Measurements from ENCODE around the gene MYBPHL.

Gene MYBPHL

DNA sequence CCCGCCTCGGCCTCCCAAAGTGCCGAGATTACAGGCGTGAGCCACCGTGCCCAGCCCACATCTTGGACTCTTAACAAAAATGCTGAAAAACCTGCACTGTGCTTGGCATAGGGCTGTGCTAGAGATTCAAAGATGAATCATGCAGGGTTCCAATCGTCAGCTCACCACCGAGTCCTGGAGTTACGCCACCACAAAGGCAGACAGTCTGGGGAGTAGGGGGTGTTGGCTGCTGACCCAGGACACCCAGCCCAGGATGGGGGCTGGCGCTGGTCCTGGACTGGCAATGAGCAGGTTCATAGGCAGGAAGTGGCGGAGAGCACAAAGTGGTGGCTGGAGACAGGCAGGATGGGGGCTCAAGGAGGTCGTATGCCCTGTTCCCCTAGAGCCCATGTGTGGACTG is 39.8 kb downstream of the MYBPHL start:
- H3K27ac ChIP-seq = no peak overlapping the region
- no peak for DNase-seq (ENCODE audit: low read depth, low spot score)
- no peak overlapping the region for H3K9ac ChIP-seq (ENCODE audit: insufficient read length)

DNA sequence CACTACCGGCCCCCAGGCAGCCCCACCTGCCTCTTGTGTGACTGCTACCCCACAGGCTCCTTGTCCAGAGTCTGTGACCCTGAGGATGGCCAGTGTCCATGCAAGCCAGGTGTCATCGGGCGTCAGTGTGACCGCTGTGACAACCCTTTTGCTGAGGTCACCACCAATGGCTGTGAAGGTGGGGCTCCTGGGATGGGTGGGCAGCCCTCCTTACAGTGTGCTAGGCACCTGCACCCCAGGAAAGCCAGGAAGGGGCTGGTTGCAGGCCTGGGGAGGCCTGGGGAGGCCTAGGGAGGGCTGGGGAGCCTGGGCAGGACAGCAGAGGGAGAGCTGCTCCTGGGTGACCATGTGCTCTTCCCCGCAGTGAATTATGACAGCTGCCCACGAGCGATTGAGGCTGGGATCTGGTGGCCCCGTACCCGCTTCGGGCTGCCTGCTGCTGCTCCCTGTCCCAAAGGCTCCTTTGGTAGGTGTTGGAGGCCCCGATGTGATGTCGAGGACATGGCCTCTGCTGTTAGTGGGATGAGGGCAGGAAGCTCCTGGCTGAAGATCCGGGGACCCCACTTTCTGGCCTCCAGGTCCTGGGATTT is 41.0 kb downstream of the MYBPHL start:
- H3K36me3 ChIP-seq (ENCODE audit: insufficient read depth, low read length) = no peaks in the 10 kb centered on the region; the same call in 1 of the 2 replicates
- TF ChIP-seq POLR2AphosphoS5 (IDR thresholded peaks at IDR 0.05; ENCODE audit: borderline replicate concordance, low read depth, low read length) (no peak), EZH2 (IDR thresholded peaks at IDR 0.05) (no peak), FOXP2 (optimal IDR thresholded peaks at IDR 0.05; ENCODE audit: control extremely low read depth, extremely low read length, insufficient read depth) (no peak)

More for the DNA sequence above, 39.8 kb downstream of the MYBPHL start:
- Histone ChIP-seq H3K36me3 (ENCODE audit: insufficient read depth, low read length) (no peaks in the 10 kb centered on the region; the same call in 1 of the 2 replicates), H3K9me3 (ENCODE audit: low read depth, low read length) (no peaks in the 10 kb centered on the region), H3K4me3 (no peak overlapping the region)
- TF ChIP-seq FOXP2 (optimal IDR thresholded peaks at IDR 0.05; ENCODE audit: control extremely low read depth, extremely low read length, insufficient read depth) (no peak), EZH2 (IDR thresholded peaks at IDR 0.05) (no peak)

DNA sequence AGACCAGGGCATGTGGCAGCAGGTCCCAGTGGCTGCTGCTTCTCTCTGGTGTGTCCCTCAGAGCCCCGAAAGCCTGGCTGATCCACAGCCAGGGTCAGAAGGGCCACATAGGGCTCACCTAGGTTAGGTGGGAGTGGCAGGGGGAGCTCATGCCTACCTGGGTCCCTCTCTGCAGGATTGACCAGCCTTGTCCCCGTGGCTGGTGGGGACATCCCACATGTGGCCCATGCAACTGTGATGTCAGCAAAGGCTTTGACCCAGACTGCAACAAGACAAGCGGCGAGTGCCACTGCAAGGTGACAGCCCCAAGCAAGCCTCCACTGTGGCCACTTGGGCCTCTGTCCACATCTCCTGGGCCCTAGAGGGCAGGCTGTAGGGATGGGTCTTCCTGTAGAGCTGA is 41.8 kb downstream of the MYBPHL start:
- TF ChIP-seq FOXP2 (optimal IDR thresholded peaks at IDR 0.05; ENCODE audit: control extremely low read depth, extremely low read length, insufficient read depth) = no peak
- TF ChIP-seq EZH2 (IDR thresholded peaks at IDR 0.05) = no peak
- TF ChIP-seq POLR2AphosphoS5 (IDR thresholded peaks at IDR 0.05; ENCODE audit: borderline replicate concordance, low read depth, low read length) = no peak
- no peak overlapping the region for H3K4me3 ChIP-seq
- no peak overlapping the region for H3K9ac ChIP-seq (ENCODE audit: insufficient read length)
- H3K9me3 ChIP-seq (ENCODE audit: low read depth, low read length) = no peaks in the 10 kb centered on the region
- H3K27ac ChIP-seq = no peak overlapping the region
- no peak for DNase-seq (ENCODE audit: low read depth, low spot score)
- no peaks in the 10 kb centered on the region; the same call in 1 of the 2 replicates for H3K36me3 ChIP-seq (ENCODE audit: insufficient read depth, low read length)

More for the DNA sequence above, 41.0 kb downstream of the MYBPHL start:
- H3K27ac ChIP-seq = no peak overlapping the region
- H3K4me3 ChIP-seq = no peak overlapping the region
- no peak for DNase-seq (ENCODE audit: low read depth, low spot score)
- no peaks in the 10 kb centered on the region for H3K9me3 ChIP-seq (ENCODE audit: low read depth, low read length)
- H3K9ac ChIP-seq (ENCODE audit: insufficient read length) = no peak overlapping the region

DNA sequence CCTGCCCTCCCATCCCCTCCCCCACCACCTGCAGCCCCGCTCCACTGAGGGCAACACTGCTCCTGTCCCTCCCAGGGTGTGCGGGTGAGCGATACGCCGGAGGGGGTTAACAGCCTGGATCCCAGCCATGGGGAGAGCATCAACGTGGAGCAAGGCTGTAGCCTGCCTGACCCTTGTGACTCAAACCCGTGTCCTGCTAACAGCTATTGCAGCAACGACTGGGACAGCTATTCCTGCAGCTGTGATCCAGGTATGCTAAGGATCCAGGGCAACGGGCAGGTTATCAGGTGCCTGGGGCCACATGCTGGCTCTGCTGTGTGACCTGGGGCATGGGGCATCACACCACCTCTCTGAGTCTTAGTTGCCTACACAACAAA is 42.4 kb downstream of the MYBPHL start:
- H3K27ac ChIP-seq = no peak overlapping the region
- no peaks in the 10 kb centered on the region for H3K9me3 ChIP-seq (ENCODE audit: low read depth, low read length)
- TF ChIP-seq FOXP2 (optimal IDR thresholded peaks at IDR 0.05; ENCODE audit: control extremely low read depth, extremely low read length, insufficient read depth) (no peak), EZH2 (IDR thresholded peaks at IDR 0.05) (no peak), POLR2AphosphoS5 (IDR thresholded peaks at IDR 0.05; ENCODE audit: borderline replicate concordance, low read depth, low read length) (no peak)
- H3K9ac ChIP-seq (ENCODE audit: insufficient read length) = no peak overlapping the region
- no peaks in the 10 kb centered on the region; the same call in 1 of the 2 replicates for H3K36me3 ChIP-seq (ENCODE audit: insufficient read depth, low read length)
- H3K4me3 ChIP-seq = no peak overlapping the region
- DNase-seq (ENCODE audit: low read depth, low spot score) = no peak

DNA sequence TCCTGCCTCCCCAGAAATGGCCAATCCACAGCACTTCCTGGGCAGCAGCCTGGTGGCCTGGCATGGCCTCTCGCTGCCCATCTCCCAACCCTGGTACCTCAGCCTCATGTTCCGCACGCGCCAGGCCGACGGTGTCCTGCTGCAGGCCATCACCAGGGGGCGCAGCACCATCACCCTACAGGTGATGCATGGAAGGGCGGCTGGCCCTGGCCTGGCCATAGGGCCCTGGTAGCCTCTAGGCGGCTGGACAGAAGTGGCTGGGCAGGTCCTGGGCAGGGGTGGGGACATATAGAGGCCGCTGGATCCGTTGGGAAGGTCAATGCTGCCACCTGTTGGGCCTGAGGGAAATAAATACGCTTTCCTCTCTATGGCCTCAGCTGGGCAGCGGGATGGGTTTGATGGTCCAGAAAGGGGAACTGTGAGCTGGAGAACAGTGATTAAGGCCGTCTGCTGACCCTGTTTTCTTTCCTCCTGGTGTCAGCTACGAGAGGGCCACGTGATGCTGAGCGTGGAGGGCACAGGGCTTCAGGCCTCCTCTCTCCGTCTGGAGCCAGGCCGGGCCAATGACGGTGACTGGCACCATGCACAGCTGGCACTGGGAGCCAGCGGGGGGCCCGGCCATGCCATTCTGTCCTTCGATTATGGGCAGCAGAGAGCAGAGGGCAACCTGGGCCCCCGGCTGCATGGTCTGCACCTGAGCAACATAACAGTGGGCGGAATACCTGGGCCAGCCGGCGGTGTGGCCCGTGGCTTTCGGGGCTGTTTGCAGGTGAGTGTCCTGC is 43.0 kb downstream of the MYBPHL start:
- TF ChIP-seq EZH2 (IDR thresholded peaks at IDR 0.05) = no peak
- TF ChIP-seq FOXP2 (optimal IDR thresholded peaks at IDR 0.05; ENCODE audit: control extremely low read depth, extremely low read length, insufficient read depth) = no peak
- no peak for TF ChIP-seq POLR2AphosphoS5 (IDR thresholded peaks at IDR 0.05; ENCODE audit: borderline replicate concordance, low read depth, low read length)

DNA sequence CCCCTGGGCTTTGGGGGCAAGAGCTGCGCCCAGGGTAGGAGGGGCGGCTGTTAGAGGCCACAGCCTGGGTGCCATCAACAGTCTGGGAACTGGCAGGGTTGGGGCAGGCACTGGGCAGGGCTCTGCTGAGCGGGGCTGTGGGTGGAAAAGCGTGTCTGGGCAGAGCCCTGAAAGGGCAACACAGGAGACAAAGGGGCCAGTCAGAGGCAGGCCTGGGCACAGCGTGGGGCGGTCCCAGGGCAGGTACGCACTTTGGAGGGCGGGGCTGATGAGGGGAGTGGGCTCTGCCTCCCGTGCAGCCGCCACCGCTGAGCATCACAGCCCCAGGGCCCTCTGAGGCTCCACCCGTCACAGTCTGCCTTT is 43.6 kb downstream of the MYBPHL start:
- peaks cover 3% of the 10 kb centered on the region; the same call in 1 of the 2 replicates for H3K36me3 ChIP-seq (ENCODE audit: insufficient read depth, low read length)
- H3K4me3 ChIP-seq = no peak overlapping the region
- no peak overlapping the region for H3K27ac ChIP-seq
- no peaks in the 10 kb centered on the region for H3K9me3 ChIP-seq (ENCODE audit: low read depth, low read length)
- DNase-seq (ENCODE audit: low read depth, low spot score) = no peak
- TF ChIP-seq EZH2 (IDR thresholded peaks at IDR 0.05) (no peak), FOXP2 (optimal IDR thresholded peaks at IDR 0.05; ENCODE audit: control extremely low read depth, extremely low read length, insufficient read depth) (no peak), POLR2AphosphoS5 (IDR thresholded peaks at IDR 0.05; ENCODE audit: borderline replicate concordance, low read depth, low read length) (no peak)
- no peak overlapping the region for H3K9ac ChIP-seq (ENCODE audit: insufficient read length)

More for the DNA sequence above, 43.0 kb downstream of the MYBPHL start:
- Histone ChIP-seq H3K9me3 (ENCODE audit: low read depth, low read length) (no peaks in the 10 kb centered on the region), H3K36me3 (ENCODE audit: insufficient read depth, low read length) (peaks cover 3% of the 10 kb centered on the region; the same call in 1 of the 2 replicates), H3K27ac (no peak overlapping the region), H3K4me3 (no peak overlapping the region), H3K9ac (ENCODE audit: insufficient read length) (no peak overlapping the region)
- no peak for DNase-seq (ENCODE audit: low read depth, low spot score)

DNA sequence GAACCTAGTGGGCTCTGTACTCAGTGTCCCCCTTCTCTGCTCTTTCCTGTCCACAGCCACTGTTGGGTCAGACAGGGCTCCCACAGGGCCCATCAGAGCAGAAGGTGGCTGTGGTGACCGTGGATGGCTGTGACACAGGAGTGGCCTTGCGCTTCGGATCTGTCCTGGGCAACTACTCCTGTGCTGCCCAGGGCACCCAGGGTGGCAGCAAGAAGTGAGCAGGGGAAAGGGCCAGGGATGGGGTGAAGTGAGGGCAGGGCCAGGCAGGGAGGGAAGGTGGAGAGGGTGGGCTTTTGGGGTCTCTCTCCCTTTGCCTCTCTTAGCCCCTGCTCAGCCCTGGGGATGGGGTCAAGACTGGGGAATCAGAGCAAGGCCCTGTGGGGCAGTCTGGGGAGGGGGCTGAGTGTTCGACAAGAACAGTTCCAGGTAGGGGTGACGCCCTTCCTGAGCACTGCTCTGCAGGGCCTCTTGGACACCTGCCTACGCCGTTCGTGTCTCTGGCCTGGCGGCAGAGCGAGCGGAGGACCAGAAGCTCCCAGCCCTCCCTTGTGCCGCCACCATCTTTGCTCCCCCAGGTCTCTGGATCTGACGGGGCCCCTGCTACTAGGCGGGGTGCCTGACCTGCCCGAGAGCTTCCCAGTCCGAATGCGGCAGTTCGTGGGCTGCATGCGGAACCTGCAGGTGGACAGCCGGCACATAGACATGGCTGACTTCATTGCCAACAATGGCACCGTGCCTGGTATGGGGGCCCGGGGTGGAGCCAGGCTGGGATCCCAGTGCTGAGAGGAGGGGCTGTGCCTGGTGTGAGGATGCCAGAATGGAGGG is 44.4 kb downstream of the MYBPHL start:
- Histone ChIP-seq H3K9ac (ENCODE audit: insufficient read length) (no peak overlapping the region), H3K36me3 (ENCODE audit: insufficient read depth, low read length) (peaks cover 3% of the 10 kb centered on the region; the same call in 1 of the 2 replicates), H3K4me3 (no peak overlapping the region), H3K27ac (no peak overlapping the region), H3K9me3 (ENCODE audit: low read depth, low read length) (no peaks in the 10 kb centered on the region)
- DNase-seq (ENCODE audit: low read depth, low spot score) = no peak
- TF ChIP-seq POLR2AphosphoS5 (IDR thresholded peaks at IDR 0.05; ENCODE audit: borderline replicate concordance, low read depth, low read length) (no peak), FOXP2 (optimal IDR thresholded peaks at IDR 0.05; ENCODE audit: control extremely low read depth, extremely low read length, insufficient read depth) (no peak), EZH2 (IDR thresholded peaks at IDR 0.05) (no peak)

DNA sequence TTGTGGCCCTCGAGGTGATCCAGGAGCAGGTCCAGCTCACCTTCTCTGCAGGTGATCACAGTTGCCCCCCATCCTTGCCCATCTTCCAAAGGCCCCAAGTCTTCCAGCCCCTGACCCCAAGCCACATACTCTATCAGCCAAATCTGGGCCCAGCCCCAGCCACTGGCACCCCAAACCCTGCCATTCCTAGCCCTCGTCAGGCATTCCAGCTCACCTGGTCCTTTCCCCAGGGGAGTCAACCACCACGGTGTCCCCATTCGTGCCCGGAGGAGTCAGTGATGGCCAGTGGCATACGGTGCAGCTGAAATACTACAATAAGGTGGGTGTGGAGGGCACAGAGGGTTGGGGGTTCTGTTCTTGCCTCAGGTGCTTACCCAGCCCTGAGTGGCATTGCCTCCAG is 45.2 kb downstream of the MYBPHL start:
- Histone ChIP-seq H3K4me3 (no peak overlapping the region), H3K36me3 (ENCODE audit: insufficient read depth, low read length) (peaks cover 3% of the 10 kb centered on the region; the same call in 1 of the 2 replicates), H3K27ac (no peak overlapping the region), H3K9ac (ENCODE audit: insufficient read length) (no peak overlapping the region), H3K9me3 (ENCODE audit: low read depth, low read length) (no peaks in the 10 kb centered on the region)
- DNase-seq (ENCODE audit: low read depth, low spot score) = no peak
- TF ChIP-seq EZH2 (IDR thresholded peaks at IDR 0.05) (no peak), POLR2AphosphoS5 (IDR thresholded peaks at IDR 0.05; ENCODE audit: borderline replicate concordance, low read depth, low read length) (no peak), FOXP2 (optimal IDR thresholded peaks at IDR 0.05; ENCODE audit: control extremely low read depth, extremely low read length, insufficient read depth) (no peak)

Data from SK-N-MC (cell line).